ENCODE data around the gene PSD2.
"Not testable (repeated sequence)": the region's sequence is repeated elsewhere in the genome, so short reads cannot be mapped to it uniquely, and the experiment has no call there.

GRCh38 chr5:139792655-139793054, 3.0 kb upstream of the PSD2 start:
- not testable (repeated sequence) for TF ChIP-seq STAT3 (IDR thresholded peaks at IDR 0.05; ENCODE audit: low read depth, low read length); HDAC6 (IDR thresholded peaks at IDR 0.05; ENCODE audit: unreplicated experiment); YY1 (IDR thresholded peaks at IDR 0.05; ENCODE audit: low read depth, low read length); NRF1 (conservative IDR thresholded peaks at IDR 0.05; ENCODE audit: low read depth, low read length); ZNF274 (IDR thresholded peaks at IDR 0.05; ENCODE audit: insufficient read depth, insufficient read length); PBX3 (IDR thresholded peaks at IDR 0.05; ENCODE audit: insufficient replicate concordance, low read depth, low read length); ESRRA (IDR thresholded peaks at IDR 0.05; ENCODE audit: low read length); CTCF (IDR thresholded peaks at IDR 0.05 in 2 of 3, conservative IDR thresholded peaks at IDR 0.05 in 1 of 3; ENCODE audit: control insufficient read depth in 2 of 3, extremely low read depth in 1 of 3, insufficient read depth in 1 of 3, low read depth in 3 of 3, low read length in 3 of 3); TAF1 (IDR thresholded peaks at IDR 0.05; ENCODE audit: borderline replicate concordance, low read depth, low read length); E2F8 (IDR thresholded peaks at IDR 0.05; ENCODE audit: low read depth, partially characterized antibody); PML (IDR thresholded peaks at IDR 0.05; ENCODE audit: low read length); USF1 (IDR thresholded peaks at IDR 0.05; ENCODE audit: borderline replicate concordance, extremely low read length, insufficient read depth, low read depth, low read length)

Measured in GM12878 (cell line).